Sigmoid colon (tissue), 7 donors: Measurements from ENCODE around the gene CLN6. TPM values are rescaled to one million over a fixed set of nuclear protein-coding genes. Genes with fewer than 3 reads are reported as not detected.
A peak's percentile ranks its signal among the peaks of the same experiment; 100 is the strongest.

ENCODE experiments used
- DNase-seq: peaks from one replicate; pipeline ENCODE4 v3.0.0-alpha.2; 2019
- H3K27ac ChIP-seq, 4 donors: fragments of 200-600 bp; sonication (generic); one replicate each; pipeline ENCODE4 v1.5.1; 2016 to 2019; ENCODE audit warnings: mild to moderate bottlenecking in 1 of 4
- H3K27me3 ChIP-seq, 3 donors: fragments of 200-600 bp; sonication (generic); one replicate each; pipeline ENCODE4 v1.5.1; 2019; ENCODE audit warnings: mild to moderate bottlenecking in 1 of 3
- H3K36me3 ChIP-seq, 4 donors: fragments of 200-600 bp; sonication (generic); one replicate each; pipeline ENCODE4 v1.5.1; 2016 to 2019
- H3K4me1 ChIP-seq, 4 donors: fragments of 200-600 bp; sonication (generic); one replicate each; pipeline ENCODE4 v1.5.1; 2017 to 2019
- H3K4me3 ChIP-seq, 4 donors: fragments of 200-600 bp; sonication (generic); one replicate each; pipeline ENCODE4 v1.5.1; 2017 to 2019; ENCODE audit warnings: mild to moderate bottlenecking in 2 of 4, moderate library complexity in 1 of 4
- H3K9me3 ChIP-seq, 4 donors: fragments of 200-600 bp in 3 of 4; sonication (generic) in 3 of 4; one replicate each; pipeline versions ENCODE4 v1.5.1 to v1.6.1; 2013 to 2019
- EP300 ChIP-seq, 4 donors: sonication (generic); formaldehyde crosslinking; IDR thresholded peaks; one replicate each; pipeline ENCODE4 v1.6.1; 2017; ENCODE audit warnings: antibody characterized with exemption in 4 of 4
- POLR2A ChIP-seq, 2 donors: fragments of 450-650 bp; IDR thresholded peaks; one replicate each; pipeline ENCODE4 v1.6.1; 2016; ENCODE audit warnings: antibody characterized with exemption in 2 of 2, mild to moderate bottlenecking in 2 of 2, moderate library complexity in 2 of 2
- POLR2AphosphoS5 ChIP-seq, 4 donors: sonication (generic); formaldehyde crosslinking; IDR thresholded peaks; one replicate each; pipeline ENCODE4 v1.6.1; 2017; ENCODE audit warnings: antibody characterized with exemption in 4 of 4
- WGBS, 2 donors: extraction: QIAGEN DNeasy Blood & Tissue Kit; methylation state at CpG; one replicate each; pipeline ENCODE4 v1.1.7; 2013; 5-methylcytosine and 5-hydroxymethylcytosine counted together
- intact Hi-C: fragments of 100-400 bp; cut with DNase I; formaldehyde crosslinking; loops from one replicate; pipeline ENCODE4 v1.15.1; 2023
- polyA plus RNA-seq, 3 donors: library from polyadenylated mRNA; stranded (reverse); fragments of 200-250 nt; gene quantifications; one replicate each; pipeline ENCODE4 v1.2.3, GENCODE V29; 2013
- total RNA-seq, 4 donors: library from RNA; depleted of rRNA; stranded (reverse); fragments of >200 nt; gene quantifications; one replicate each; pipeline ENCODE4 v1.1.0, GENCODE V29; 2016
- TF ChIP-seq, protein P1 (sequence below), 4 experiments: fragments of 450-650 bp in 3 of 4; fragments of 200-600 bp in 1 of 4; IDR thresholded peaks; one replicate each; pipeline ENCODE4 v1.5.1; 2016 to 2019; ENCODE audit warnings: antibody characterized with exemption in 4 of 4, mild to moderate bottlenecking in 3 of 4, moderate library complexity in 2 of 4
- donor health status: healthy with polysubstance abuse.
- donor health status: Bipolar disorder and iron deficiency.
- donor health status: healthy.

Gene CLN6
- total and polyA plus RNA-seq, 7 donors: 5.4 to 43.3 (median 10.4) TPM

GRCh38 chr15:68199340-68199739 is 30.2 kb downstream of the CLN6 start:
- intact Hi-C loops: no loop called here

DNA sequence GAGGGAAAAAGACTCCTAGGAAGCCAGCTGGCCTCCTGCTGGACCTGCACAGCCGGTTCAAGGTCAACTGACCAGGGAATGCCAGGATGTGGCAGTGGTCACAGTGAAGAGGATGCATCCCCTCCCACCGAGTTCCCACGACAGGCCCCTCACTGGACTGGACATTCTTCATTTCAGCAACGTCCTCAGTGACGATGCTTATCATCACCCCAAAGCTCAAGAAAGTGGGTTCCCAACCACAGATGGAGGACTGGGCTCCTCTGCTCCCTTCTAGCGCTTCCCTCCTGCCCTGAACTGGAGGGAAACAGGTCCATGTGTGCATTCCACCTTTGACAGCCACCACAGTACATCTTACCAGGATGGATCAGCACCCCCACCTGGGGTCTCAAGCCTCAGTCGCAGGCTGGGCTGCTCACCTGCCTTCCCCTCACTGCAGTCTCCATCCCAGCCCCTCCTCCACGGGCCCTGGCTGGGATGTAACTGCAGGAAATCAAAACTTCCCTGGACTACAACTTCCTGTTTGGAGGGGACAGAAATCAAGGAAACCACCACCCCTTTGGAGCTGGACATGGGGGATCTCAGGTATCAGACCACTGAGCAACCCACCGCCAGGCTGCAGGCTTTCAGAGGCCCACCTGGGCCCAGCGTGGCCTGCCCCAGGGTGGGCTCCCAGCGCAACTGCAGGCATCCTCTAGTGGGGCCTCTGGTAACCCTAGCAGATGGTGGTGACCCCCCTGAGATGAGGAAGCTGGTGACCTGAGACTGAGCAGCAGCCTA is 31.7 kb downstream of the CLN6 start:
- intact Hi-C loops: no loop called here
- 89 to 93% methylated on average over 11 of the region's 11 CpGs for WGBS, 2 donors
- Histone ChIP-seq H3K4me3 (no peak overlapping the region), H3K4me1 (peaks cover 0 to 30% (median 23%) of the 10 kb centered on the region in 4 donors), H3K36me3 (peaks cover 0 to 10% (median 3%) of the 10 kb centered on the region in 4 donors), H3K27ac (peak overlapping the region in 1 of 4 donors; percentile 9), H3K9me3 (no peaks in the 10 kb centered on the region), H3K27me3 (no peaks in the 10 kb centered on the region)
- no peak for DNase-seq
- TF ChIP-seq POLR2AphosphoS5 (IDR thresholded peaks at IDR 0.05) (peak in 1 of 4 donors; percentile 10), EP300 (IDR thresholded peaks at IDR 0.05) (no peak)
- TF ChIP-seq, protein P1, sequence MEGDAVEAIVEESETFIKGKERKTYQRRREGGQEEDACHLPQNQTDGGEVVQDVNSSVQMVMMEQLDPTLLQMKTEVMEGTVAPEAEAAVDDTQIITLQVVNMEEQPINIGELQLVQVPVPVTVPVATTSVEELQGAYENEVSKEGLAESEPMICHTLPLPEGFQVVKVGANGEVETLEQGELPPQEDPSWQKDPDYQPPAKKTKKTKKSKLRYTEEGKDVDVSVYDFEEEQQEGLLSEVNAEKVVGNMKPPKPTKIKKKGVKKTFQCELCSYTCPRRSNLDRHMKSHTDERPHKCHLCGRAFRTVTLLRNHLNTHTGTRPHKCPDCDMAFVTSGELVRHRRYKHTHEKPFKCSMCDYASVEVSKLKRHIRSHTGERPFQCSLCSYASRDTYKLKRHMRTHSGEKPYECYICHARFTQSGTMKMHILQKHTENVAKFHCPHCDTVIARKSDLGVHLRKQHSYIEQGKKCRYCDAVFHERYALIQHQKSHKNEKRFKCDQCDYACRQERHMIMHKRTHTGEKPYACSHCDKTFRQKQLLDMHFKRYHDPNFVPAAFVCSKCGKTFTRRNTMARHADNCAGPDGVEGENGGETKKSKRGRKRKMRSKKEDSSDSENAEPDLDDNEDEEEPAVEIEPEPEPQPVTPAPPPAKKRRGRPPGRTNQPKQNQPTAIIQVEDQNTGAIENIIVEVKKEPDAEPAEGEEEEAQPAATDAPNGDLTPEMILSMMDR (IDR thresholded peaks at IDR 0.05): no peak

More at GRCh38 chr15:68199340-68199739, 30.2 kb downstream of the CLN6 start:
- TF ChIP-seq, protein P1 (IDR thresholded peaks at IDR 0.05): no peak
- TF ChIP-seq EP300 (IDR thresholded peaks at IDR 0.05): no peak
- TF ChIP-seq POLR2AphosphoS5 (IDR thresholded peaks at IDR 0.05): no peak
- no peak for TF ChIP-seq POLR2A (IDR thresholded peaks at IDR 0.05)
- Histone ChIP-seq H3K27ac (no peak overlapping the region), H3K4me3 (no peak overlapping the region), H3K36me3 (no peaks in the 10 kb centered on the region), H3K4me1 (peaks cover 0 to 26% (median 21%) of the 10 kb centered on the region in 4 donors), H3K27me3 (no peaks in the 10 kb centered on the region), H3K9me3 (no peaks in the 10 kb centered on the region)
- 73 to 76% methylated on average over 11 of the region's 11 CpGs for WGBS, 2 donors
- DNase-seq: no peak

DNA sequence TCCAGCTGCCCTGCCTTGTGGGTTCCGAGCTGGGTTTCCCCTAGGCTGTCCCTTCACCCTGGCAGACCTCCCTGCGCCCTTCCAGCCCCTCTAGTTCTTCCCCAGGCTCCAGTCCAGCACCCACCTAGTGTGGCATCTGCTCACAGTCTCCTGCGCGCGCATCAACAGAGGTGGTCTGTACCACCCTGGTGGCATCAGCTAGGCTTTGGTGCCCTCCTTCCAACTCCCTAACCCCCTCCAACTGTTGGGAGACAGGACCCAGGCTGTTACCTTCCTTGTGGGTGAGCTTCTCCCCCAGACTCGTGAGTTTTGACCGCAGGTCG is 32.4 kb downstream of the CLN6 start:
- no peak overlapping the region for H3K27ac ChIP-seq

GRCh38 chr15:68196445-68197169 is 32.9 kb downstream of the CLN6 start:
- H3K36me3 ChIP-seq: peaks cover 0 to 17% (median 7%) of the 10 kb centered on the region in 4 donors
- TF ChIP-seq POLR2AphosphoS5 (IDR thresholded peaks at IDR 0.05) (no peak), POLR2A (IDR thresholded peaks at IDR 0.05) (no peak), EP300 (IDR thresholded peaks at IDR 0.05) (no peak)
- TF ChIP-seq, protein P1 (IDR thresholded peaks at IDR 0.05): no peak

More for the DNA sequence above, 32.4 kb downstream of the CLN6 start:
- H3K4me1 ChIP-seq: peaks cover 0 to 37% (median 30%) of the 10 kb centered on the region in 4 donors
- TF ChIP-seq EP300 (IDR thresholded peaks at IDR 0.05) (no peak), POLR2A (IDR thresholded peaks at IDR 0.05) (no peak), POLR2AphosphoS5 (IDR thresholded peaks at IDR 0.05) (no peak)
- TF ChIP-seq, protein P1 (IDR thresholded peaks at IDR 0.05): no peak
- H3K4me3 ChIP-seq: no peak overlapping the region
- H3K9me3 ChIP-seq: no peaks in the 10 kb centered on the region
- intact Hi-C loops: no loop called here
- no peak for DNase-seq
- no peaks in the 10 kb centered on the region for H3K27me3 ChIP-seq
- 94 to 95% methylated on average over 8 of the region's 8 CpGs for WGBS, 2 donors
- H3K36me3 ChIP-seq: peaks cover 0 to 17% (median 6%) of the 10 kb centered on the region in 4 donors

More at GRCh38 chr15:68196445-68197169, 32.9 kb downstream of the CLN6 start:
- no peak for DNase-seq
- H3K27ac ChIP-seq: no peak overlapping the region
- H3K27me3 ChIP-seq: no peaks in the 10 kb centered on the region
- H3K4me3 ChIP-seq: no peak overlapping the region
- peaks cover 0 to 42% (median 35%) of the 10 kb centered on the region in 4 donors for H3K4me1 ChIP-seq
- WGBS, 2 donors: 89 to 90% methylated on average over 17 of the region's 17 CpGs
- intact Hi-C loops: no loop called here
- no peaks in the 10 kb centered on the region for H3K9me3 ChIP-seq
